Measurements from ENCODE around the gene GIMD1.
"Not testable (repeated sequence)": the region's sequence is repeated elsewhere in the genome, so short reads cannot be mapped to it uniquely, and the experiment has no call there.

GIMD1 gene

DNA sequence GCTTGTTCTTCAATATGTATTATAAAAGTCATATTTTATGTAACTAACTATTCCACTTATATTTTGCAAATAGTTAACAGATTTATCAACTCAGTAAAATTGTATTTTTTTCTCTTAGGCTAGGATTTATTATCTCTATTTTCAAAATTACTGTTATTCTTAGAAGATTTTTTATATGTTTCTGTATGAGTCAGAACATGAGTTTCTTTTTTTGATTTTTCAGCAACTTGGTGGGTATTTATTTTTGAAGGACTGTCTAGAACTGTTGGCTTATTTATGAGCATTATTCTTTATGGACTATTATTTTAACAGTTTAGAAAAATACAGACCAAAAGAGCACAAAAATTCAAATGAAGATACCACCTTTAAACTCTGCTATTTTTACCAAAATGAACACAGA is 45.5 kb downstream of the GIMD1 start:
- TF ChIP-seq CTCF (IDR thresholded peaks at IDR 0.05; ENCODE audit: low read length, missing control alignments): no peak
- DNase-seq (ENCODE audit: low read depth): no peak

GRCh38 chr4:106321814-106322213 is 46.8 kb downstream of the GIMD1 start:
- H3K4me3 ChIP-seq (replicated peaks; ENCODE audit: low read depth, low read length); DNase-seq (ENCODE audit: low read depth): not testable (repeated sequence)

More for the DNA sequence above, 45.5 kb downstream of the GIMD1 start:
- H3K4me3 ChIP-seq (replicated peaks; ENCODE audit: low read depth, low read length): no peak overlapping the region

DNA sequence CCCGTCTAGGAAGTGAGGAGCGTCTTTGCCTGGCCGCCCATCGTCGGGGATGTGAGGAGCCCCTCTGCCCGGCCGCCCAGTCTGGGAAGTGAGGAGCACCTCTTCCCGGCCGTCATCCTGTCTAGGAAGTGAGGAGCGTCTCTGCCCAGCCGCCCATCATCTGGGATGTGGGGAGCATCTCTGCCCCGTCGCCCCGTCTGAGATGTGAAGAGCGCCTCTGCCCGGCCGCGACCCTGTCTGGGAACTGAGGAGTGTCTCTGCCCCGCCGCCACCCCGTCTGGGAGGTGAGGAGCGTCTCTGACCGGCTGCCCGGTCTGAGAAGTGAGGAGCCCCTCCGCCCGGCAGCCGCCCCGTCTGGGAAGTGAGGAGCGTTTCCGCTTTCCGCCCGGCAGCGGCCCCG is 47.4 kb downstream of the GIMD1 start:
- H3K4me3 ChIP-seq (replicated peaks; ENCODE audit: low read depth, low read length); DNase-seq (ENCODE audit: low read depth): not testable (repeated sequence)

DNA sequence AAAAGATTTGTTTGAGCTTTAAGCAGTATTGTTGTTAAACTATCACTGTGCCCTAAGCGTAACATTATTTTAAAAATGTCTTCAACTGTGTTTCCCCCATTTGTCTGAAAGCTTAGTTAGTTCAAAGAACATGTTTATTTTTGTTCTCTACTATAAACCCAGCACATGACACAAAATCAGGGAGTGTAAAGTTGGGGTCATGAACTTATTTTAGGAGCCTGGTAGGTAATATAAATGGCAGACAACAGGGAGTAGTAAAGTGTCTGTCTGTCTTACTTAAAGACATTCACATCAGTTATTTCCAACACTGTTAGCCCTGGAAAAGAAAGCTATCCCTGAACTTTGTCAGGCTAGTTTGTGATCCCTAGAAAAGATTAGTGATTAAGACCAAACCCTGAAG is 48.3 kb downstream of the GIMD1 start:
- no peak for DNase-seq (ENCODE audit: low read depth)
- TF ChIP-seq CTCF (IDR thresholded peaks at IDR 0.05; ENCODE audit: low read length, missing control alignments): no peak
- no peak overlapping the region for H3K4me3 ChIP-seq (replicated peaks; ENCODE audit: low read depth, low read length)

GRCh38 chr4:106318511-106318910 is 50.1 kb downstream of the GIMD1 start:
- TF ChIP-seq CTCF (IDR thresholded peaks at IDR 0.05; ENCODE audit: low read length, missing control alignments): no peak
- DNase-seq (ENCODE audit: low read depth): no peak
- no peak overlapping the region for H3K4me3 ChIP-seq (replicated peaks; ENCODE audit: low read depth, low read length)

- H3K4me3 ChIP-seq (replicated peaks; ENCODE audit: low read depth, low read length): peak overlapping the region; percentile 73
- no peak for DNase-seq (ENCODE audit: low read depth)
- no peak for TF ChIP-seq CTCF (IDR thresholded peaks at IDR 0.05; ENCODE audit: low read length, missing control alignments)
Observed at GRCh38 chr4:106317815-106318214, 50.8 kb downstream of the GIMD1 start.

DNA sequence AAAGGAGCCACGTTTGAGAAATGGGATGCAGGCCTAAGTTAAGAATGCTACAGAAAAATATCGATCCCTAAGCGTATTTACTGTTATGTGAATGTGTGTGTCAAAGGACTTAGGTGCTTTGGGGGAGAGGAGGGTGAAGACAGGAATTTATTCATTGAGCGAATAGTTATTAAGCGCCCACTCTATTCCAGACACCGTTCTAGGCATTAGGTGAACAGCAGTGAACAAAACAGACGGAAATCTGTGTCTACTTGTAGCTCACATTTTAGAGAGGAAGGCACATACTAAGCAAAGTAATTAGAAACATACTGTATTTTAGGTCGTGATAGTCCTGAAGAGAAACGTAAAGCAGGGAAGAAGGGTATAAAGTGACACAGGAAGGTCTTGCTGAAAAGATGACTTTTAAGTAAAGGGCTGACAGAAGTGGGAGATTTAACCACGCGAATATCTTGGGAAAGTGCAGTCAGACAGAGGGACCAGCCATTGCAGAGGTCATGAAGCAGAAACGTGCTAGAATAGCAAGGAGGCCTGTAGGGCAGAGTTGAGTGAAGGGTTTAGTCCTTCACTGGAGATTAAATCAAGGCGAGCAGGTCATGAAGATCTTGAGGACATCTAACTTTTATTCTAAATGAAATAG is 51.7 kb downstream of the GIMD1 start:
- DNase-seq (ENCODE audit: low read depth): peak; percentile 6
- peak overlapping the region; percentile 73 for H3K4me3 ChIP-seq (replicated peaks; ENCODE audit: low read depth, low read length)

More for the DNA sequence above, 51.7 kb downstream of the GIMD1 start:
- TF ChIP-seq CTCF (IDR thresholded peaks at IDR 0.05; ENCODE audit: low read length, missing control alignments): no peak
